GM18951 (cell line): Measurements from ENCODE around the gene HCN2.
"Not testable (repeated sequence)": the region's sequence is repeated elsewhere in the genome, so short reads cannot be mapped to it uniquely, and the experiment has no call there.

Experiments used
- POLR2A ChIP-seq: IDR thresholded peaks from 4 replicates; pipeline ENCODE4 v1.6.1; 2011; ENCODE audit warnings: mild to moderate bottlenecking; ENCODE audit not compliant: insufficient read length, insufficient read depth; ENCODE audit errors: extremely low read depth
- in situ Hi-C: fragments of 300-500 bp; cut with MboI; formaldehyde crosslinking; loops from one replicate; pipeline ENCODE4 v1.12.0; 2022; ENCODE audit warnings: low sequenced_read_pairs, mixed read lengths, inconsistent platforms; ENCODE audit not compliant: unreplicated experiment

HCN2 gene

GRCh38 chr19:617551-618246 lies 28.0 kb downstream of the HCN2 start:
- in situ Hi-C loops, result no loop called here
- no peak for TF ChIP-seq POLR2A

DNA sequence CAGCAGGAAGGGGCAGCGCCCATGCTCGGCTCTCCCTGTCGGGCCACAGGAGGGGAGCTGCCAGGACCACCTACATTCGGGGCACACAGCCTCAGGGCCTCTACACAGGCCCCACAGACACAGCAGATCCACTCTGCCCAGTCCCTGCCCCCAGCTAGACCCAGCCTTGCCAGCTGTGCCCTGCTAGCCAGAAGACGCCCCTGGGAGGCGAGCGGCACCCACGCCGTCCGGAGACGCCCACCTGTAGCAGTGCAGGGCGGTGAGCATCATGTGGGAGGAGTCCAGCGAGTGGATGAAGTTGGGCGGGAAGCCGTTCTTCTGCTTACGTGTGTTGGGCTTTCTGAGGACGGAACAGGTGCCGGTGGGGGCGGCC lies 28.6 kb downstream of the HCN2 start:
- TF ChIP-seq POLR2A, result no peak
- in situ Hi-C loops, result no loop called here

- no peak for TF ChIP-seq POLR2A
- in situ Hi-C loops, result no loop called here
Observed at GRCh38 chr19:618674-619285, 29.1 kb downstream of the HCN2 start.

DNA sequence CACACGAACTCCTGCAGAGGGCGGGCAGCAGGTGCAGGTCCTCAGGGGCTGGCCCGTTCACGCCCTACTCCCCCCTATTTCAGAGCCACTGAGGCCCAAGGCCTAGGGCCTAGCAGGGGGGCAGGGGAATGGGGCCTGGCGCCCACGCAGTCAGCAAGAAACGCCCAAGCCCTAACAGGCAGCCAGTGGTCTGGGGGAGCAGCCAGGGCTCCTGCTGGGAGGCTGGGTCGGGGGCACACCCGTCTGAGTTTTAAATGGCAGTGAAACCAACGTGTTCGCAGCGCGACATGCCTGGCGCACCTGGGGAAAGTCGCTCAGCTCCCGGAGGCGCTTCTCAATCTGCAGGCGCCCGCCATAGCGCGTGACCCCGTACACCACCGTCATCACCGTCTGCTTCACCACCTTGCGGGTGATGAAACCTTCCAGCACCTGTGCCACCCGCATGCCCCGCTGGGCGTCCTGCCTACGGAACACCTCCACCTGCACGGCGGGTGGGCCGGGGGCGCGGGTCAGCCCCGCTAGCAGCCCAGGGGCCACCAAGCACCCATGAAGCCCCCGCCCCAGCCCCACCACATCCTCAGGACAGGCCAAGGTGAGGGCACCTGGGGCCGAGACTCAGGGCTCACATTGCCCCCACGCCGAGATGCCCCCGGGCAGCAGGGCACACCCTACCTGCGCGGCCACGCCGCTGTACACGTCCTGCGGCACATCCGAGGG lies 29.8 kb downstream of the HCN2 start:
- in situ Hi-C loops, result no loop called here
- no peak for TF ChIP-seq POLR2A

- TF ChIP-seq POLR2A, result no peak
- in situ Hi-C loops, result no loop called here
Observed at GRCh38 chr19:620166-620862, 30.6 kb downstream of the HCN2 start.

GRCh38 chr19:621191-621590 lies 31.5 kb downstream of the HCN2 start:
- in situ Hi-C loops, result not testable (repeated sequence)

- TF ChIP-seq POLR2A, result no peak
- in situ Hi-C loops, result no loop called here
Observed at GRCh38 chr19:621819-622218, 32.1 kb downstream of the HCN2 start.

DNA sequence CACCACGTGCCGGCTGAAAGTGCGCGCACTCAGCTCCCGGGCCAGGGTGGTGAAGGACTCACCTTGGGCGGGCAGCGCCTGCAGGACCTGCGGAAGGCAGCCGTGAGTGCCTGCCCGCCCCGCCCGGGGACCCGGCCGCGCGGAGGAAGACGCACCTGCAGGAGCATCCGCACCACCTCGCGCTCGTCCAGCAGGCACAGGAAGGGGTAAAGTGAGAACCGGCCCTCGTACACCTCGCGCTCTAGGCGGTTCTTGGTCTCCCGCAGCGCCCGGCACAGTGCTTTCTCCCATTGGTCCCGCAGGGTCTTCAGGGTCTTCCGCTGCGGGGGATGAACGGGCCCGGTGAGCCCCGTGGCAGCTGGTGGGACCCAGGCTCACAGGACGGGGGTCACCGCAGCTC lies 33.0 kb downstream of the HCN2 start:
- no peak for TF ChIP-seq POLR2A
- in situ Hi-C loops, result no loop called here

DNA sequence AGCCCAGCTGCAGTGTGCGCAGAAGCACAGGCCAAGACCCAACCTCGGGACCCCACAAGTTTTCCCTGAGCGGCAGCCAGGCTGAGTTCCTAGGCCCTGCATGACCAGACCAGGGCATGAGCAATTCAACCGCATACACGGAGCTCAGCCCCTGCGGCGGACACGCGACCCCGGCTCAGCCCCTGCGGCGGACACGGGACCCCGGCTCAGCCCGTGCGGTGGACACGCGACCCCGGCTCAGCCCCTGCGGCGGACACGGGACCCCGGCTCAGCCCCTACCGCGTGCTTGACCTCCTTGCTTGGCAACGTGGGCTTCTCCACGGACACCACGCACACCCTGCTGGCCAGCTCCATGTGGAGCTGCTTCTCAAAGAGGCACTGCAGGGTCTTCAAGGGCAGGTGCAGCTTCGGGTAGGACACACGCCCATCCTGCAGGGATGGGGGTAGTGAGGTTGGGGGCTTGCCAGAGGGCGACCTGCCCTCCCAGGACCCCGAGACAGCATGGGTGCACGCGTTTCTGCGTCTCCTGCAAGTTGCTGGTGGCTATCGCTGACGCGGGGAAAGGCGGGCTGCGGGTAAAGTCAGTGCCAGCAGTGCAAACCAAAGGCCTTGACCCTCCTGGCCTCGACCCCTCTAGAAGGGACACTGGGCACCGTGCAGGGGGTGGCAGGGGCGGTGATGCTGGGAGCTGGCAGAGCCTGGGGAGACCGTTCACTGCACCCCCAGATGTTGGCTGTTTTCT lies 33.7 kb downstream of the HCN2 start:
- no peak for TF ChIP-seq POLR2A
- in situ Hi-C loops, result no loop called here

- in situ Hi-C loops, result no loop called here
- TF ChIP-seq POLR2A, result no peak
Observed at GRCh38 chr19:623974-624373, 34.3 kb downstream of the HCN2 start.

GRCh38 chr19:624433-625109 lies 34.9 kb downstream of the HCN2 start:
- in situ Hi-C loops, result no loop called here
- no peak for TF ChIP-seq POLR2A

- TF ChIP-seq POLR2A, result no peak
- in situ Hi-C loops, result no loop called here
Observed at GRCh38 chr19:625257-625656, 35.6 kb downstream of the HCN2 start.

DNA sequence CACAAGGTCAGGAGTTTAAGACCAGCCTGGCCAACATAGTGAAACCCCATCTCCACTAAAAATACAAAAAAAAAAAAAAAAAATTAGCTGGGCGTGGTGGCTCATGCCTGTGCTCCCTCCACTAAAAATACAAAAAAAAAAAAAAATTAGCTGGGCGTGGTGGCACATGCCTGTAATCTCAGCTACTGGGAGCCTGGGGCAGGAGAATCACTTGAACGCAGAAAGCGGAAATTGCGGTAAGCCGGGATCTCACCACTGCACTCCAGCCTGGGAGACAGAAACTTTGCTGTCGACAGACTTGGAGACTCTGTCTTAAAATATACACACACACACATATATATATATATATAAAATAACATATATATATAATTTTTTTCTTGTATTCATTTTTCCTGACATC lies 36.9 kb downstream of the HCN2 start:
- in situ Hi-C loops, result not testable (repeated sequence)

DNA sequence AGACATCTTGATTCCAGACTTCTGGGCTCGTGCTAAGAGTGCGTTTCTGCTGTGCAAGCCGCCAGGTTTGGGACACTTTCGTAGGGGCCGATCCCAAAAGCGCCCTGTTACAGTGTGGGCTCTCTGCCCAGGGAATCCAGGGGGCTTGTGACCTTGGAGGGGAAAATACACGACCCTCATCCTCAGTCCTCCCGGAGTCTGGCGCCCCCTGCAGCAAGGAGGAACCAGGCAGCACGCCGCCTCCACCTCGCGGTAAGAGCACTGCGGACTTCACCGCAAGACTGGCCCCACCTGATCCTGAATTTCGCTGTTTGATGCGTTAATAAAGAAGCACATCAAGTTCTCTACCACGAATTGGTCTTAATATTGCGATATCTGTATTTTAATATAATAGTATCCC lies 38.5 kb downstream of the HCN2 start:
- TF ChIP-seq POLR2A, result no peak
- in situ Hi-C loops, result no loop called here

GRCh38 chr19:629515-629914 lies 39.8 kb downstream of the HCN2 start:
- in situ Hi-C loops, result not testable (repeated sequence)
